ENCODE data around the gene NMT1. TPM values are rescaled to one million over a fixed set of nuclear protein-coding genes. Genes with fewer than 3 reads are reported as not detected.

The NMT1 gene
- total RNA-seq, 1 experiment from 2014 or later, result 132 TPM

DNA sequence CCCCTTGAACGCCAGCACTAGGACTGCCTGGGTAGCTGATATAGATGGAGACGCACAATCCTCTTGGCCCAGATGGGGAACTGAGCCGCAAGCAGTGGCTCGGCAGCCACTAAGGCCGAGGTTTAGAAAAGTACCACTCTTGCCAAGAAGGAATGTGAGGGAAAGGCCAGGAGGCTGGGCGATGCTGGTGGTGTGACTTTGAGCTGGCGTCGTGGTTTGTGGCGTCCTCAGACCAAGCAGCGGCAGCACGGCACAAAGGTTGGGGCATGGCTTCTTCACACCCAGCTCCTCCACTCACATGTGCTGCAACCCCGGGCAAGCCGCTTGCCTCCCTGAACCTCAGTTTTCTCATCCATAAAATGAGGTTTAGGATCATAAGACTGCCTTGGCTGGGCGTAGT, 25.3 kb upstream of the NMT1 start:
- H3K36me3 ChIP-seq (ENCODE audit: low read depth), result no peaks in the 10 kb centered on the region
- H3F3A ChIP-seq (ENCODE audit: insufficient read depth, low read depth), result no peaks in the 10 kb centered on the region; the same call in 1 of the 2 replicates
- intact Hi-C loops (cut with micrococcal nuclease; ENCODE audit: unreplicated experiment), result no loop called here
- H3K4me1 ChIP-seq (replicated peaks; ENCODE audit: insufficient read depth), result no peaks in the 10 kb centered on the region
- H3K27me3 ChIP-seq (ENCODE audit: insufficient read depth, low read depth), result no peaks in the 10 kb centered on the region
- no peak for TF ChIP-seq EZH2 (IDR thresholded peaks at IDR 0.05; ENCODE audit: low read depth)
- TF ChIP-seq, protein P1, sequence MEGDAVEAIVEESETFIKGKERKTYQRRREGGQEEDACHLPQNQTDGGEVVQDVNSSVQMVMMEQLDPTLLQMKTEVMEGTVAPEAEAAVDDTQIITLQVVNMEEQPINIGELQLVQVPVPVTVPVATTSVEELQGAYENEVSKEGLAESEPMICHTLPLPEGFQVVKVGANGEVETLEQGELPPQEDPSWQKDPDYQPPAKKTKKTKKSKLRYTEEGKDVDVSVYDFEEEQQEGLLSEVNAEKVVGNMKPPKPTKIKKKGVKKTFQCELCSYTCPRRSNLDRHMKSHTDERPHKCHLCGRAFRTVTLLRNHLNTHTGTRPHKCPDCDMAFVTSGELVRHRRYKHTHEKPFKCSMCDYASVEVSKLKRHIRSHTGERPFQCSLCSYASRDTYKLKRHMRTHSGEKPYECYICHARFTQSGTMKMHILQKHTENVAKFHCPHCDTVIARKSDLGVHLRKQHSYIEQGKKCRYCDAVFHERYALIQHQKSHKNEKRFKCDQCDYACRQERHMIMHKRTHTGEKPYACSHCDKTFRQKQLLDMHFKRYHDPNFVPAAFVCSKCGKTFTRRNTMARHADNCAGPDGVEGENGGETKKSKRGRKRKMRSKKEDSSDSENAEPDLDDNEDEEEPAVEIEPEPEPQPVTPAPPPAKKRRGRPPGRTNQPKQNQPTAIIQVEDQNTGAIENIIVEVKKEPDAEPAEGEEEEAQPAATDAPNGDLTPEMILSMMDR (conservative IDR thresholded peaks at IDR 0.05), result no peak
- DNase-seq, result no peak
- ChIA-PET POLR2A (ENCODE audit: unreplicated experiment) (no interaction called here), CTCF (interaction anchor here (0.6 kb wide), 2 partner anchors 11 to 117 kb away, joined by 7 to 10 read pairs; no protein-coding TSS in a partner anchor)
- no peak overlapping the region for H3K4me3 ChIP-seq
- no peaks in the 10 kb centered on the region for H4K20me1 ChIP-seq (ENCODE audit: insufficient read depth)
- H2AFZ ChIP-seq, result no peak overlapping the region
- no peaks in the 10 kb centered on the region for H3K9me2 ChIP-seq (ENCODE audit: insufficient read depth)
- no peak overlapping the region for H3K27ac ChIP-seq
- H3K4me2 ChIP-seq, result no peak overlapping the region
- BruUV-seq (replicated peaks), result no TSS peak
- no peaks in the 10 kb centered on the region for H3K79me2 ChIP-seq (ENCODE audit: low read depth)
- H3K9me3 ChIP-seq (ENCODE audit: insufficient read depth, low read depth), result no peaks in the 10 kb centered on the region

DNA sequence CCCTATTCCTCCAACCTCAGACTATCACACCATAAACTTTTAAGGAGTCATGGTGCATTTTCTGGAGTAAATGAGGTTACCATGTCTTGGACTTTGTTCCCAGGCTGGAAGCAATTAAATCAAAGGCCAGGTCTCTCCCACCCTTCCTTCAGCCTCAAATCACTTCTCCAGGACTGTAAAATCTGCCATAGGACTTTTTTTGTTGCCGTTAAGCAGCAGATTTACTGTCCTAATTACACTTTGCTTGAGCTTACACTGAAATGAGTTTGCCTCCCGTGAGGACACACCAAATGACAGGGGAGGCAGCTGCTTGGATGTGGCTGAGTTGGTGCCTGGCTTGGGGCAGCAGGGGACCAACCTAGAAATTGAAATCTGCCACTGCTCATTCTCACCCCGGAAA, 24.4 kb upstream of the NMT1 start:
- Histone ChIP-seq H3K9me2 (ENCODE audit: insufficient read depth) (no peaks in the 10 kb centered on the region), H3K36me3 (ENCODE audit: low read depth) (no peaks in the 10 kb centered on the region), H3K79me2 (ENCODE audit: low read depth) (no peaks in the 10 kb centered on the region), H3K27me3 (ENCODE audit: insufficient read depth, low read depth) (no peaks in the 10 kb centered on the region), H3K4me2 (no peak overlapping the region), H3K4me1 (replicated peaks; ENCODE audit: insufficient read depth) (no peaks in the 10 kb centered on the region), H3K4me3 (no peak overlapping the region), H2AFZ (no peak overlapping the region), H3K27ac (no peak overlapping the region), H3F3A (ENCODE audit: insufficient read depth, low read depth) (no peaks in the 10 kb centered on the region; the same call in 1 of the 2 replicates), H3K9me3 (ENCODE audit: insufficient read depth, low read depth) (no peaks in the 10 kb centered on the region), H4K20me1 (ENCODE audit: insufficient read depth) (no peaks in the 10 kb centered on the region)
- ChIA-PET CTCF (interaction anchor here (0.6 kb wide), 1 partner anchor 73 kb away, joined by 3 read pairs; no protein-coding TSS in a partner anchor), POLR2A (ENCODE audit: unreplicated experiment) (no interaction called here)
- intact Hi-C loops (cut with micrococcal nuclease; ENCODE audit: unreplicated experiment), result no loop called here
- no peak for DNase-seq
- TF ChIP-seq, protein P1 (conservative IDR thresholded peaks at IDR 0.05), result no peak
- no peak for TF ChIP-seq EZH2 (IDR thresholded peaks at IDR 0.05; ENCODE audit: low read depth)
- no TSS peak for BruUV-seq (replicated peaks)

DNA sequence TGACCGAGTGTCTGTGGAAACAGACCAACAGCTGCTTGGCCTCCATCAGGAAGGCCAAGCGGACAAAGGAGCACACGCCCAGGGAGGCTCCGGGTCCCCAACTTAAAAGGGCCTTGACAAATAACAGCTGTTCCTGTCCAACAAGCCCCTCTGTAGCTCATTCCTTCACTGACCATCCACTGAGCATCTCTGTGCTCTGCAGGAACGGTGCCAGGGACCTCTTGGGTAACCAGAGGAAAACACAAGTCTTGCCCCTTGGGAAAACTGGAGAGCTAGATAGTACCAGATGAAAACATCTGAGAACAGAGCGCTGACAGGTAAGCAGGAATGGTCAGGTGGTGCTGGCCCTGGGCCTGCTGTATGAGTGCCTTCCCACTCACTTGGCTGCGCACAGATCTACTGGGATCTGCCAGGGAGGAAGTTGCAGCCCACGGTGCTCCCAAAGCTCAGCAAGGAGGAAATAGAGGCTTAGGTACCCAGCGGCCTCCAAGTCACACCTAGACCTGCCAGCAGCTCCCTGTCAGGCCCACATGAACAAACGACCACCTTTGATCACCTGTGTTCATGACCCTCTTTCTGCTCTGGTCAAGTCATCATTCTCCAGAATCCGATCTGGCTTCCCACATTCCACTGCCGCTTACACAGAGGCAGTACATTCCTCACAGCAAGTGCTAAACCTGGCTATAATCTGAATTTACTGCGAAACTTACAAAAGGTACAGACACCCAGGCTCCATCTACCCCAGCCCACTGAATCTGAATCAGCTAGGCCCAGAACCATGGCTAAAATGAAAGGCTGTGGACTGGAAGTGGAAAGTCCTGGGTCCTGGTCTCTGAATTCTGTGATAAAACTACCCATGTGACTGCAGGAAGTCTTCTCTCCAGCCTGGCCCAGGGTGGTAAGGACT, 22.1 kb upstream of the NMT1 start:
- intact Hi-C loops (cut with micrococcal nuclease; ENCODE audit: unreplicated experiment), result no loop called here
- Histone ChIP-seq H3F3A (ENCODE audit: insufficient read depth, low read depth) (no peaks in the 10 kb centered on the region; the same call in 1 of the 2 replicates), H3K4me2 (no peak overlapping the region), H3K4me3 (no peak overlapping the region), H3K79me2 (ENCODE audit: low read depth) (0 out of 2 replicates have a peak, but pooled peaks cover 5% of the 10 kb centered on the region), H3K4me1 (replicated peaks; ENCODE audit: insufficient read depth) (no peaks in the 10 kb centered on the region), H3K9me3 (ENCODE audit: insufficient read depth, low read depth) (no peaks in the 10 kb centered on the region), H3K36me3 (ENCODE audit: low read depth) (no peaks in the 10 kb centered on the region), H3K27ac (no peak overlapping the region), H2AFZ (no peak overlapping the region), H4K20me1 (ENCODE audit: insufficient read depth) (no peaks in the 10 kb centered on the region; the same call in none of the 2 replicates), H3K27me3 (ENCODE audit: insufficient read depth, low read depth) (no peaks in the 10 kb centered on the region), H3K9me2 (ENCODE audit: insufficient read depth) (no peaks in the 10 kb centered on the region)
- CTCF ChIA-PET, result interaction anchor here (0.6 kb wide), 1 partner anchor 96 kb away, joined by 5 read pairs; no protein-coding TSS in a partner anchor
- TF ChIP-seq EZH2 (IDR thresholded peaks at IDR 0.05; ENCODE audit: low read depth), result no peak
- TF ChIP-seq, protein P1 (conservative IDR thresholded peaks at IDR 0.05), result no peak
- BruUV-seq (replicated peaks), result no TSS peak
- POLR2A ChIA-PET (ENCODE audit: unreplicated experiment), result no interaction called here
- DNase-seq, result no peak
